ENCODE results near the gene AMIGO2. TPM values are rescaled to one million over a fixed set of nuclear protein-coding genes. Genes with fewer than 3 reads are reported as not detected.

AMIGO2 gene
- total and polyA plus RNA-seq, 2 experiments from 2014 or later, result 1.8 to 3.8 TPM

- TF ChIP-seq ZNF331 (CRISPR knock-in tag; IDR thresholded peaks at IDR 0.05; ENCODE audit: low read depth), result no peak
- no peak for TF ChIP-seq JUNB (IDR thresholded peaks at IDR 0.05; ENCODE audit: unreplicated experiment)
- TF ChIP-seq NANOG (IDR thresholded peaks at IDR 0.05; ENCODE audit: borderline replicate concordance), result no peak
- no peak for TF ChIP-seq REST (IDR thresholded peaks at IDR 0.05; ENCODE audit: unreplicated experiment)
- no peak for TF ChIP-seq ZNF114 (CRISPR knock-in tag; IDR thresholded peaks at IDR 0.05)
- no peak for TF ChIP-seq EZH2phosphoT487 (IDR thresholded peaks at IDR 0.05; ENCODE audit: unreplicated experiment)
- TF ChIP-seq CREB1 (CRISPR knock-in tag; IDR thresholded peaks at IDR 0.05; ENCODE audit: low read depth), result no peak
- no peak for TF ChIP-seq EZH2 (IDR thresholded peaks at IDR 0.05; ENCODE audit: low read depth, unreplicated experiment)
- TF ChIP-seq STAT1 (IDR thresholded peaks at IDR 0.05; ENCODE audit: unreplicated experiment), result no peak
- TF ChIP-seq POLR2AphosphoS5 (IDR thresholded peaks at IDR 0.05; ENCODE audit: low read depth), result no peak
- TF ChIP-seq, protein P1, sequence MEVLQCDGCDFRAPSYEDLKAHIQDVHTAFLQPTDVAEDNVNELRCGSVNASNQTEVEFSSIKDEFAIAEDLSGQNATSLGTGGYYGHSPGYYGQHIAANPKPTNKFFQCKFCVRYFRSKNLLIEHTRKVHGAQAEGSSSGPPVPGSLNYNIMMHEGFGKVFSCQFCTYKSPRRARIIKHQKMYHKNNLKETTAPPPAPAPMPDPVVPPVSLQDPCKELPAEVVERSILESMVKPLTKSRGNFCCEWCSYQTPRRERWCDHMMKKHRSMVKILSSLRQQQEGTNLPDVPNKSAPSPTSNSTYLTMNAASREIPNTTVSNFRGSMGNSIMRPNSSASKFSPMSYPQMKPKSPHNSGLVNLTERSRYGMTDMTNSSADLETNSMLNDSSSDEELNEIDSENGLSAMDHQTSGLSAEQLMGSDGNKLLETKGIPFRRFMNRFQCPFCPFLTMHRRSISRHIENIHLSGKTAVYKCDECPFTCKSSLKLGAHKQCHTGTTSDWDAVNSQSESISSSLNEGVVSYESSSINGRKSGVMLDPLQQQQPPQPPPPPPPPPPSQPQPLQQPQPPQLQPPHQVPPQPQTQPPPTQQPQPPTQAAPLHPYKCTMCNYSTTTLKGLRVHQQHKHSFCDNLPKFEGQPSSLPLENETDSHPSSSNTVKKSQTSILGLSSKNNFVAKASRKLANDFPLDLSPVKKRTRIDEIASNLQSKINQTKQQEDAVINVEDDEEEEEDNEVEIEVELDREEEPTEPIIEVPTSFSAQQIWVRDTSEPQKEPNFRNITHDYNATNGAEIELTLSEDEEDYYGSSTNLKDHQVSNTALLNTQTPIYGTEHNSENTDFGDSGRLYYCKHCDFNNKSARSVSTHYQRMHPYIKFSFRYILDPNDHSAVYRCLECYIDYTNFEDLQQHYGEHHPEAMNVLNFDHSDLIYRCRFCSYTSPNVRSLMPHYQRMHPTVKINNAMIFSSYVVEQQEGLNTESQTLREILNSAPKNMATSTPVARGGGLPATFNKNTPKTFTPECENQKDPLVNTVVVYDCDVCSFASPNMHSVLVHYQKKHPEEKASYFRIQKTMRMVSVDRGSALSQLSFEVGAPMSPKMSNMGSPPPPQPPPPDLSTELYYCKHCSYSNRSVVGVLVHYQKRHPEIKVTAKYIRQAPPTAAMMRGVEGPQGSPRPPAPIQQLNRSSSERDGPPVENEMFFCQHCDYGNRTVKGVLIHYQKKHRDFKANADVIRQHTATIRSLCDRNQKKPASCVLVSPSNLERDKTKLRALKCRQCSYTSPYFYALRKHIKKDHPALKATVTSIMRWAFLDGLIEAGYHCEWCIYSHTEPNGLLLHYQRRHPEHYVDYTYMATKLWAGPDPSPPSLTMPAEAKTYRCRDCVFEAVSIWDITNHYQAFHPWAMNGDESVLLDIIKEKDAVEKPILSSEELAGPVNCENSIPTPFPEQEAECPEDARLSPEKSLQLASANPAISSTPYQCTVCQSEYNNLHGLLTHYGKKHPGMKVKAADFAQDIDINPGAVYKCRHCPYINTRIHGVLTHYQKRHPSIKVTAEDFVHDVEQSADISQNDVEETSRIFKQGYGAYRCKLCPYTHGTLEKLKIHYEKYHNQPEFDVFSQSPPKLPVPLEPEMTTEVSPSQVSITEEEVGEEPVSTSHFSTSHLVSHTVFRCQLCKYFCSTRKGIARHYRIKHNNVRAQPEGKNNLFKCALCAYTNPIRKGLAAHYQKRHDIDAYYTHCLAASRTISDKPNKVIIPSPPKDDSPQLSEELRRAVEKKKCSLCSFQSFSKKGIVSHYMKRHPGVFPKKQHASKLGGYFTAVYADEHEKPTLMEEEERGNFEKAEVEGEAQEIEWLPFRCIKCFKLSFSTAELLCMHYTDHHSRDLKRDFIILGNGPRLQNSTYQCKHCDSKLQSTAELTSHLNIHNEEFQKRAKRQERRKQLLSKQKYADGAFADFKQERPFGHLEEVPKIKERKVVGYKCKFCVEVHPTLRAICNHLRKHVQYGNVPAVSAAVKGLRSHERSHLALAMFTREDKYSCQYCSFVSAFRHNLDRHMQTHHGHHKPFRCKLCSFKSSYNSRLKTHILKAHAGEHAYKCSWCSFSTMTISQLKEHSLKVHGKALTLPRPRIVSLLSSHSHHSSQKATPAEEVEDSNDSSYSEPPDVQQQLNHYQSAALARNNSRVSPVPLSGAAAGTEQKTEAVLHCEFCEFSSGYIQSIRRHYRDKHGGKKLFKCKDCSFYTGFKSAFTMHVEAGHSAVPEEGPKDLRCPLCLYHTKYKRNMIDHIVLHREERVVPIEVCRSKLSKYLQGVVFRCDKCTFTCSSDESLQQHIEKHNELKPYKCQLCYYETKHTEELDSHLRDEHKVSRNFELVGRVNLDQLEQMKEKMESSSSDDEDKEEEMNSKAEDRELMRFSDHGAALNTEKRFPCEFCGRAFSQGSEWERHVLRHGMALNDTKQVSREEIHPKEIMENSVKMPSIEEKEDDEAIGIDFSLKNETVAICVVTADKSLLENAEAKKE (CRISPR knock-in tag; IDR thresholded peaks at IDR 0.05), result no peak
- TF ChIP-seq ETS1 (IDR thresholded peaks at IDR 0.05), result no peak
- TF ChIP-seq, protein P2, sequence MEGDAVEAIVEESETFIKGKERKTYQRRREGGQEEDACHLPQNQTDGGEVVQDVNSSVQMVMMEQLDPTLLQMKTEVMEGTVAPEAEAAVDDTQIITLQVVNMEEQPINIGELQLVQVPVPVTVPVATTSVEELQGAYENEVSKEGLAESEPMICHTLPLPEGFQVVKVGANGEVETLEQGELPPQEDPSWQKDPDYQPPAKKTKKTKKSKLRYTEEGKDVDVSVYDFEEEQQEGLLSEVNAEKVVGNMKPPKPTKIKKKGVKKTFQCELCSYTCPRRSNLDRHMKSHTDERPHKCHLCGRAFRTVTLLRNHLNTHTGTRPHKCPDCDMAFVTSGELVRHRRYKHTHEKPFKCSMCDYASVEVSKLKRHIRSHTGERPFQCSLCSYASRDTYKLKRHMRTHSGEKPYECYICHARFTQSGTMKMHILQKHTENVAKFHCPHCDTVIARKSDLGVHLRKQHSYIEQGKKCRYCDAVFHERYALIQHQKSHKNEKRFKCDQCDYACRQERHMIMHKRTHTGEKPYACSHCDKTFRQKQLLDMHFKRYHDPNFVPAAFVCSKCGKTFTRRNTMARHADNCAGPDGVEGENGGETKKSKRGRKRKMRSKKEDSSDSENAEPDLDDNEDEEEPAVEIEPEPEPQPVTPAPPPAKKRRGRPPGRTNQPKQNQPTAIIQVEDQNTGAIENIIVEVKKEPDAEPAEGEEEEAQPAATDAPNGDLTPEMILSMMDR (conservative IDR thresholded peaks at IDR 0.05; ENCODE audit: low read depth in 2 of 2), result no peak
- no peak for ATAC-seq
- Histone ChIP-seq H2AFZ (no peak overlapping the region), H3F3A (replicated peaks; ENCODE audit: low read depth) (no peaks in the 10 kb centered on the region), H4K20me1 (replicated peaks; ENCODE audit: insufficient read depth) (no peaks in the 10 kb centered on the region), H3K4me3 (no peak overlapping the region), H3K4me2 (no peak overlapping the region), H3K9me2 (ENCODE audit: insufficient read depth) (no peaks in the 10 kb centered on the region), H3K27ac (ENCODE audit: low read depth) (no peak overlapping the region), H3K36me3 (ENCODE audit: insufficient read depth) (no peaks in the 10 kb centered on the region), H3K4me1 (ENCODE audit: insufficient read depth) (no peaks in the 10 kb centered on the region), H3K79me2 (replicated peaks; ENCODE audit: insufficient read depth) (no peaks in the 10 kb centered on the region), H3K27me3 (ENCODE audit: insufficient read depth) (no peaks in the 10 kb centered on the region)
- Mint-ChIP-seq H3K27me3 (ENCODE audit: insufficient read depth, low read depth, poor library complexity) (no peaks in the 10 kb centered on the region), H3K4me3 (no peak overlapping the region), H3K9me3 (no peaks in the 10 kb centered on the region), H3K27ac (no peak overlapping the region), H3K4me1 (peaks cover 11% of the 10 kb centered on the region), H3K36me3 (ENCODE audit: low read depth) (no peaks in the 10 kb centered on the region)
- DNase-seq (ENCODE audit: low spot score), result no peak
These were observed 15.9 kb upstream of the AMIGO2 start for GRCh38 chr12:47095446-47096236.
